SIG-M5 (cell line): ENCODE results near the gene DIRAS1.
"Not testable (repeated sequence)": the region's sequence is repeated elsewhere in the genome, so short reads cannot be mapped to it uniquely, and the experiment has no call there.

ENCODE experiments used
- DNase-seq: peaks from one replicate; lab custom pipeline; 2025; lab: John Stamatoyannopoulos, UW

The DIRAS1 gene

GRCh38 chr19:2726904-2727639 is 5.9 kb upstream of the DIRAS1 start:
- DNase-seq: no peak

GRCh38 chr19:2726160-2726855 is 5.1 kb upstream of the DIRAS1 start:
- no peak for DNase-seq

GRCh38 chr19:2724148-2724557 is 3.0 kb upstream of the DIRAS1 start:
- DNase-seq: no peak

GRCh38 chr19:2723747-2724146 is 2.6 kb upstream of the DIRAS1 start:
- no peak for DNase-seq

- no peak for DNase-seq
These were observed 2.2 kb upstream of the DIRAS1 start for GRCh38 chr19:2723345-2723715.

GRCh38 chr19:2722541-2723344 is 1.6 kb upstream of the DIRAS1 start:
- DNase-seq: no peak

GRCh38 chr19:2721570-2722540 is 683 bp upstream of the DIRAS1 start:
- no peak for DNase-seq

GRCh38 chr19:2719920-2720776 is 1.0 kb downstream of the DIRAS1 start:
- no peak for DNase-seq

GRCh38 chr19:2719232-2719735 is 1.9 kb downstream of the DIRAS1 start:
- DNase-seq: no peak

GRCh38 chr19:2717638-2718541 is 3.3 kb downstream of the DIRAS1 start:
- DNase-seq: no peak

GRCh38 chr19:2716722-2717637 is 4.2 kb downstream of the DIRAS1 start:
- no peak for DNase-seq

- no peak for DNase-seq
These were observed 4.9 kb downstream of the DIRAS1 start for GRCh38 chr19:2716275-2716650.

- DNase-seq: no peak
These were observed 5.5 kb downstream of the DIRAS1 start for GRCh38 chr19:2715470-2716274.

- no peak for DNase-seq
These were observed 6.5 kb downstream of the DIRAS1 start for GRCh38 chr19:2714531-2715269.

GRCh38 chr19:2714102-2714501 is 7.1 kb downstream of the DIRAS1 start:
- not testable (repeated sequence) for DNase-seq

- not testable (repeated sequence) for DNase-seq
These were observed 8.0 kb downstream of the DIRAS1 start for GRCh38 chr19:2713170-2713569.

- DNase-seq: no peak
These were observed 9.3 kb downstream of the DIRAS1 start for GRCh38 chr19:2711875-2712205.
